GM18909 (cell line): Measurements from ENCODE around the gene PTPRM.

Experiments used
- ATAC-seq: cut with Tn5 transposase; IDR thresholded peaks from one replicate; pipeline ENCODE4 v1.9.1; 2021; ENCODE audit warnings: mild to moderate bottlenecking; ENCODE audit not compliant: unreplicated experiment, poor library complexity

Gene PTPRM

GRCh38 chr18:7663366-7664312 lies 96.5 kb downstream of the PTPRM start:
- ATAC-seq = no peak

- ATAC-seq = no peak
These were observed 99.2 kb downstream of the PTPRM start for GRCh38 chr18:7666195-7666776.

GRCh38 chr18:7668392-7668791 lies 101.3 kb downstream of the PTPRM start:
- no peak for ATAC-seq

GRCh38 chr18:7669361-7669760 lies 102.2 kb downstream of the PTPRM start:
- no peak for ATAC-seq

GRCh38 chr18:7671105-7671504 lies 104.0 kb downstream of the PTPRM start:
- ATAC-seq = no peak

GRCh38 chr18:7676253-7676873 lies 109.2 kb downstream of the PTPRM start:
- ATAC-seq = no peak

- ATAC-seq = no peak
These were observed 109.9 kb downstream of the PTPRM start for GRCh38 chr18:7677001-7677400.

- no peak for ATAC-seq
These were observed 110.3 kb downstream of the PTPRM start for GRCh38 chr18:7677424-7677823.

- no peak for ATAC-seq
These were observed 111.3 kb downstream of the PTPRM start for GRCh38 chr18:7678389-7678788.

- ATAC-seq = no peak
These were observed 111.7 kb downstream of the PTPRM start for GRCh38 chr18:7678801-7679200.

GRCh38 chr18:7681298-7681697 lies 114.2 kb downstream of the PTPRM start:
- no peak for ATAC-seq

- no peak for ATAC-seq
These were observed 115.2 kb downstream of the PTPRM start for GRCh38 chr18:7682321-7682720.

- ATAC-seq = no peak
These were observed 116.6 kb downstream of the PTPRM start for GRCh38 chr18:7683753-7684152.

- no peak for ATAC-seq
These were observed 117.2 kb downstream of the PTPRM start for GRCh38 chr18:7684357-7684756.

GRCh38 chr18:7684966-7685365 lies 117.8 kb downstream of the PTPRM start:
- no peak for ATAC-seq

- ATAC-seq = no peak
These were observed 119.2 kb downstream of the PTPRM start for GRCh38 chr18:7686278-7686677.

GRCh38 chr18:7688580-7688979 lies 121.5 kb downstream of the PTPRM start:
- no peak for ATAC-seq

- ATAC-seq = no peak
These were observed 124.1 kb downstream of the PTPRM start for GRCh38 chr18:7691206-7691605.

GRCh38 chr18:7696780-7697179 lies 129.7 kb downstream of the PTPRM start:
- no peak for ATAC-seq

- no peak for ATAC-seq
These were observed 130.2 kb downstream of the PTPRM start for GRCh38 chr18:7697306-7697705.

- peak; percentile 51 for ATAC-seq
These were observed 144.4 kb downstream of the PTPRM start for GRCh38 chr18:7711495-7711894.
